GM20000 (cell line): ENCODE data around the gene TMEM176B.

Experiments
- DNase-seq: peaks from one replicate; pipeline ENCODE4 v3.0.0; 2012; ENCODE audit warnings: low spot score
- CTCF ChIP-seq: IDR thresholded peaks from 2 replicates; pipeline ENCODE4 v1.5.1; 2012; ENCODE audit warnings: mild to moderate bottlenecking, control low read depth; ENCODE audit errors: extremely low read depth, missing control alignments

The TMEM176B gene

GRCh38 chr7:150787321-150788281, 12.6 kb downstream of the TMEM176B start:
- TF ChIP-seq CTCF, result no peak
- no peak for DNase-seq

GRCh38 chr7:150784954-150785353, 15.2 kb downstream of the TMEM176B start:
- TF ChIP-seq CTCF, result no peak
- DNase-seq, result no peak

- no peak for TF ChIP-seq CTCF
- DNase-seq, result no peak
Measured at GRCh38 chr7:150784120-150784736, 15.9 kb downstream of the TMEM176B start.

- no peak for DNase-seq
- no peak for TF ChIP-seq CTCF
Measured at GRCh38 chr7:150781961-150782360, 18.2 kb downstream of the TMEM176B start.

GRCh38 chr7:150781103-150781502, 19.1 kb downstream of the TMEM176B start:
- TF ChIP-seq CTCF, result no peak
- no peak for DNase-seq

- no peak for TF ChIP-seq CTCF
- no peak for DNase-seq
Measured at GRCh38 chr7:150780292-150780691, 19.9 kb downstream of the TMEM176B start.

GRCh38 chr7:150778738-150779301, 21.3 kb downstream of the TMEM176B start:
- DNase-seq, result peak; percentile 63
- peak; percentile 82 for TF ChIP-seq CTCF
